GM21390 (cell line): Measurements from ENCODE around the gene UTP4.
"Not testable (repeated sequence)": the region's sequence is repeated elsewhere in the genome, so short reads cannot be mapped to it uniquely, and the experiment has no call there.

Experiments
- ATAC-seq: cut with Tn5 transposase; IDR thresholded peaks from one replicate; pipeline ENCODE4 v1.9.1; 2021; ENCODE audit not compliant: unreplicated experiment

UTP4 gene

GRCh38 chr16:69109486-69110270 is 22.8 kb upstream of the UTP4 start:
- no peak for ATAC-seq

GRCh38 chr16:69110406-69110805 is 22.0 kb upstream of the UTP4 start:
- ATAC-seq = no peak

- ATAC-seq = no peak
Observed at GRCh38 chr16:69111216-69111875, 21.1 kb upstream of the UTP4 start.

- no peak for ATAC-seq
Observed at GRCh38 chr16:69111876-69112230, 20.6 kb upstream of the UTP4 start.

- no peak for ATAC-seq
Observed at GRCh38 chr16:69112285-69113129, 19.9 kb upstream of the UTP4 start.

GRCh38 chr16:69113216-69113615 is 19.2 kb upstream of the UTP4 start:
- ATAC-seq = no peak

- ATAC-seq = no peak
Observed at GRCh38 chr16:69114346-69114975, 18.0 kb upstream of the UTP4 start.

DNA sequence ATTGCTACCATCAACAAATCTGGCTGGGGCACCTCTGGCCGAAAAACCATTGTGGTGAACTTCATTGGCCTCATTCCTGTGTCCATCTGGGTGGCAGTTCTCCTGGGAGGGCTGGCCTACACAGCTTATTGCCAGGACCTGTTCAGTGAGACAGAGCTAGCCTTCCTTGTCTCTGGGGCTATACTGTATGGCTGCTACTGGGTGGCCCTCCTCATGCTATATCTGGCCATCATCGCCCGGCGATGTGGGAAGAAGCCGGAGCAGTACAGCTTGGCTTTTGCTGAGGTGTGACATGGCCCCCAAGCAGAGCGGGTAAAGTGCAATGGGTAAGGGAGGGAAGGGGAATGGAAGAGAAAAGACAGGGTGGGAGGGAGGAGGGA is 17.5 kb upstream of the UTP4 start:
- ATAC-seq = no peak

DNA sequence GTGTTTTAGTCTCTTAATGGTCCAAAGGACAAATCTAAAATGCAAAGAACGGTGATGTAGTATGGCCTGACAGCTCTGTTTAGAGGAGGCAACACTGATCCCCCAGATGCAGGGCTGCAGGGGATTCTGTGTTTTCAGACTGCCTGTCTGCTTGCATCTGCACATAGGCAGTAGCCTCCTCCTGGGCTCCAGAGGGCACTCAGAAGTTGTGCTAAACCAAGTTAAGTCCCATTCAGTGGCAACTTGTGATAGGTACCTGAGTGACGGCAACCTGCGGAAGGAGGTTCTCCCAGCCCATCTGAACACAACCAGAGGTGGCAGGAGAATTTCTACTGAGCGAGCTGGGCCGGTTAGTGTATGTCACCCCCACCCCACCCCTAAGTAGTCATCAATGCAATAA is 17.1 kb upstream of the UTP4 start:
- no peak for ATAC-seq

- ATAC-seq = no peak
Observed at GRCh38 chr16:69115837-69116236, 16.6 kb upstream of the UTP4 start.

DNA sequence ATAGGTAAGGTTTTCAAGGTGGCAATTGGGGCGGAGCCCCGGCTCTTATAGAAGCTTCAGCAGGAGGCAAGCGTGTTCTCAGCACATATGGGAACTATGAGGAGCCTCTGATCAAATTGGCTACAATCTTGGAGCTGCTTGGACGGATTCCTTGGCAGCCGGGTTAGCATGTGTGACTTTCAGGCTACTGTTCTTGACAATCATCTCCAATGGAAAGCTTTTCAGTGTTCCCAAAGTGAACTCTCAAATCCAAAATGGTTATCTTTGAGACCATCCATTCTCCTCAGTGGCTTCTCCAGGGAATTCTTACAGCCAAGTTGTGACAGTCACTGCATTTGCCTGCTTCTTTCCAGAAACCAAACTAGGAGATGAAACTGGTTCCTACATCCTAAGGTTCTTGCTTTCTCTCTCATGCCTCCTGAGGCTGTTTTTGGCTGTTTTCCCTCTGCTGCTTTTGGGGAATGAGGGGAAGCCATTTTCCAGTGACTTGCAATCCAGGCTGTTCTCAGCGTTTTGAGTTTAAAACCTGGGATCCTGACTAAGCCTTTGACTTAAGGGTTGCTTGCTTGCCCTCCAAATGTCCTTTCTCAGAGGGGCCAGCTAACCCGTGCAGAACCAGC is 16.1 kb upstream of the UTP4 start:
- ATAC-seq = no peak

- ATAC-seq = no peak
Observed at GRCh38 chr16:69116906-69117305, 15.5 kb upstream of the UTP4 start.

DNA sequence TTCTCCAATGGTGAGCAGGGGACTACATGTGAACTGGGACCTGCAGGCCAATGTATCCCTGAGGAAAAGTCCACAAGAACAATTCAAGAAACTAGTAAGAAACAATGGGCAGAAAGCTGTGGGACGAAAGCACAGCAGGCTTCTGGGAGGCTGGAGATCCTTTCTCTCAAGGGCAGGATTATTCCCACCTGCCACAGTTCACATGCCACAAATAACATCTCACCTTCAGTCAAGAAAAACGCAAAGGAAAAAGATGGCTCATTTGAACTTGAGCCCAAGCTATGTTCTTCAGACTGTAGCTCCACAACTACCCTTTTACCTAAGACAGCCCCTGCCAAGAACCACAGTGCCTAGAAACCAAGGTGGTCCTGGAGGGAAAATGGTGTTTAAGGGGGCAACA is 14.0 kb upstream of the UTP4 start:
- no peak for ATAC-seq

DNA sequence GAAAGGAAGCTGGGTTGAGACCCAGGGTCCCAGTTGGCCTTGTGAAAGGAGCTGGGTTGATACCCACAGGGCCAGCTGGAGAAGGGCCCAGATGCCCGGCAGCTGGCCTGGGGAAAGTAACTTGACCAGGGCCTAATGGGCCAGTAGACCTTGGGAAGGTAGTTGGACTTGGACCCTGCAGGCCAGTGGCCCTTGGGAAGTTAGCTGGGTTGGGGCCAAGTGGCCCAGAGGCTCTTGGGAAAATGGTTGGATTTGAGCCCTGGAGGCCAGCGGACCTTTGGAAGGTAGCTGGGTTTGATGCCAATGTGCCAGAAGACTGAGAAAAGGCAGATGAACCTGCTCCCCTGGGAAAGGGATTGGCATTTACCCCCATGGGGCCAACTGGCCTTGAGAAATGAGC is 13.5 kb upstream of the UTP4 start:
- ATAC-seq = no peak

- ATAC-seq = no peak
Observed at GRCh38 chr16:69119536-69119935, 12.9 kb upstream of the UTP4 start.

- no peak for ATAC-seq
Observed at GRCh38 chr16:69120096-69120664, 12.3 kb upstream of the UTP4 start.

GRCh38 chr16:69123910-69124309 is 8.5 kb upstream of the UTP4 start:
- ATAC-seq = no peak

GRCh38 chr16:69124406-69124805 is 8.0 kb upstream of the UTP4 start:
- not testable (repeated sequence) for ATAC-seq

DNA sequence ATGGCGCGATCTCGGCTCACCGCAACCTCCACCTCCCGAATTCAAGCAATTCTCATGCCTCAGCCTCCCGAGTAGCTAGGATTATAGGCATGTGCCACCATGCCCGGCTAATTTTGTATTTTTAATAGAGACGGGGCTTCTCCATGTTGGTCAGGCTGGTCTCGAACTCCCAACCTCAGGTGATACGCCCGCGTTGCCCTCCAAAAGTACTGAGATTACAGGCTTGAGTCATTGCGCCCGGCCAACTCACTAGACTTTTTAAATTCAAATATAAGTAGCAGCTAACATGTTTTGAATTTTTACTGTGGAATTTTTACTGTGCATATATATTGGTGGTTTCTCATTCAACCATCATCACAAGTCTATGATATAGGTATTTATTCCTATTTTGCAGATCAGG is 7.5 kb upstream of the UTP4 start:
- ATAC-seq = not testable (repeated sequence)

DNA sequence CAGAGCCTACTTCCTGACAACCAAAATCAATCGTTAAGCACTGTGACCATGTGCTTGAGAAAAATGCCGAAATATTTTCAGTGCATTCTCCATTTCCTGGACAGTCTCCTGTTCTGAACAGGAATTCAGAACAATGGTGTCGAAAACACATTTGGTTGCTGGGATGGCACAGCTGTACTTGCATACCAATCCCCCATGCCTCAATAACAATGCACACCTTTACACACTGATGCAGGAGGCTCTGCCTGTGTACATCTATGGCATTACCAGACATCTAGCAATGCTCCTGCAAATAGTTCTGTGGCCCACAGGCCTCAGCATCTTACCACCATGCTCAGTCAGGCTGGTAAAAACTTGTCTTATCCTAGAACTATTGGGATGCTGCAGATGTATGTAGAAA is 6.2 kb upstream of the UTP4 start:
- no peak for ATAC-seq

DNA sequence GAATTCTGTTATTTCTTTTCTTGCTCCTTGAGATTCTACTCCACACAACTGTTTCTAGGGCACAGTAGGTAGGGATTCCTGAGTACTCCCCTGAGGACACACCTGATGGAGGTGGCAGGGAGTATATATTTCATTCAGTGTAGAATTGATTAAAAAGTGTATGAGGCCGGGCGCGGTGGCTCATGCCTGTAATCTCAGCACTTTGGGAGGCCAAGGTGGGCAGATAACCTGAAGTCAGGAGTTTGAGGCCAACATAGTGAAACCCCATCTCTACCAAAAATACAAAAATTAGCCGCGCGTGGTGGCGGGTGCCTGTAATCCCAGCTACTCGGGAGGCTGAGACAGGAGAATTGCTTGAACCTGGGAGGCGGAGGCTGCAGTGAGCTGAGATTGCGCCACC is 5.6 kb upstream of the UTP4 start:
- not testable (repeated sequence) for ATAC-seq
